Measurements from ENCODE around the gene SLITRK4. TPM values are rescaled to one million over a fixed set of nuclear protein-coding genes. Genes with fewer than 3 reads are reported as not detected.

Gene SLITRK4
- polyA plus RNA-seq, 5 donors: 0.97 to 2.4 (median 1.6) TPM

Other genes starting within 250 kb of the SLITRK4 start
- not detected for gene SPANXN3, start 118.6 kb downstream of the SLITRK4 start, polyA plus RNA-seq (ENCODE audit: insufficient read depth in 1 of 5, insufficient read length in 5 of 5, low replicate concordance in 1 of 5)
- gene SPANXN2, start 84.7 kb upstream of the SLITRK4 start, polyA plus RNA-seq (ENCODE audit: insufficient read depth in 1 of 5, insufficient read length in 5 of 5, low replicate concordance in 1 of 5): not detected
- gene UBE2NL, start 248.0 kb upstream of the SLITRK4 start, polyA plus RNA-seq (ENCODE audit: insufficient read depth in 1 of 5, insufficient read length in 5 of 5, low replicate concordance in 1 of 5): under 1 TPM in 4 of 5 donors, not detected in 1; 0.10 to 0.50 (median 0.23) TPM